ENCODE results near the gene KCNK4.

The KCNK4 gene

DNA sequence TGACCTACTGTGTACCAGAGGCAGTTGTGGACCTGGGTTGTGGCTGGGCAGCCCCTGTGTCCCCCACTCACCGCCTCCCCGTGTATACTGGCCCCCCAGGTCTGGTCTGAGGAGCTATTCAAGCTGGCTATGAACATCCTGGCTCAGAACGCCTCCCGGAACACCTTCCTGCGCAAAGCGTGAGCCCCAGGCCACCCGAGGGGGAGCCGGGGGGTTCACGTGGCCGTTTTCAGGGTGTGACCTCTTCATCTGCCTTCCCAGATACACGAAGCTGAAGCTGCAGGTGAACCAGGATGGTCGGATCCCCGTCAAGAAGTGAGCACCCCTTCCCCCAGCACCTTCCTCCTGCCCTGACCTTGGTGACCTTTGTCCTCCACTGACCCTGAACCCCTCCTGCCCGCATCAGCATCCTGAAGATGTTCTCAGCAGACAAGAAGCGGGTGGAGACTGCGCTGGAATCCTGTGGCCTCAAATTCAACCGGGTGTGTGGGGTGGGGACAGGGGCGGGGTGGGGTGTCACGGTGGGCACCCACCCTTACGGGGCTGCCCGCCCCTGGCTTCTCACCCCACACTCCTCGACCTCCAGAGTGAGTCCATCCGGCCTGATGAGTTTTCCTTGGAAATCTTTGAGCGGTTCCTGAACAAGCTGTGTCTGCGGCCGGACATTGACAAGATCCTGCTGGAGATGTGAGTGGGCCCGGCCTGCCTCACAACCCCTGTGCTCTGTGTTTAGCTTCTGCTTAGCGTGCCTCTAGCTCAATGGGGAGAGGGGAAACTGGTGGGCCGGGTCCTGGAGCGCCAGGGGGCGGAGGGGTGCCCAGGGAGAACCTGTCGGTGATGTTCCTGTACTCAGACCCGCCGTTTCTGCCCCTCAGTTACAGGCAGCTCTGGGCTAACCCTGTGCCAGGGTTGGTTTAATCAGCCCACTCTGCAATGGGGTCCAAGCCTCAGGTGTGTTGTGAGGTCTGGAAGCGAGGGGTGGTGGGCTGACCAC is 35.7 kb upstream of the KCNK4 start:
- no peaks in the 10 kb centered on the region for H3K9me3 ChIP-seq
- TF ChIP-seq, protein P1, sequence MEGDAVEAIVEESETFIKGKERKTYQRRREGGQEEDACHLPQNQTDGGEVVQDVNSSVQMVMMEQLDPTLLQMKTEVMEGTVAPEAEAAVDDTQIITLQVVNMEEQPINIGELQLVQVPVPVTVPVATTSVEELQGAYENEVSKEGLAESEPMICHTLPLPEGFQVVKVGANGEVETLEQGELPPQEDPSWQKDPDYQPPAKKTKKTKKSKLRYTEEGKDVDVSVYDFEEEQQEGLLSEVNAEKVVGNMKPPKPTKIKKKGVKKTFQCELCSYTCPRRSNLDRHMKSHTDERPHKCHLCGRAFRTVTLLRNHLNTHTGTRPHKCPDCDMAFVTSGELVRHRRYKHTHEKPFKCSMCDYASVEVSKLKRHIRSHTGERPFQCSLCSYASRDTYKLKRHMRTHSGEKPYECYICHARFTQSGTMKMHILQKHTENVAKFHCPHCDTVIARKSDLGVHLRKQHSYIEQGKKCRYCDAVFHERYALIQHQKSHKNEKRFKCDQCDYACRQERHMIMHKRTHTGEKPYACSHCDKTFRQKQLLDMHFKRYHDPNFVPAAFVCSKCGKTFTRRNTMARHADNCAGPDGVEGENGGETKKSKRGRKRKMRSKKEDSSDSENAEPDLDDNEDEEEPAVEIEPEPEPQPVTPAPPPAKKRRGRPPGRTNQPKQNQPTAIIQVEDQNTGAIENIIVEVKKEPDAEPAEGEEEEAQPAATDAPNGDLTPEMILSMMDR (IDR thresholded peaks at IDR 0.05) = no peak
- peaks cover 5% of the 10 kb centered on the region for H3K27me3 ChIP-seq
- no peak overlapping the region for H3K27ac ChIP-seq
- no peak overlapping the region for H3K4me3 ChIP-seq (ENCODE audit: low read depth in 1 of 2, low read length in 1 of 2)
- H3K36me3 ChIP-seq = peaks cover 37% of the 10 kb centered on the region
- H3K4me1 ChIP-seq (ENCODE audit: control insufficient read depth in 1 of 2, insufficient read depth in 1 of 2, low read depth in 1 of 2, low read length in 1 of 2) = peaks cover 21 to 25% of the 10 kb centered on the region in 2 experiments

DNA sequence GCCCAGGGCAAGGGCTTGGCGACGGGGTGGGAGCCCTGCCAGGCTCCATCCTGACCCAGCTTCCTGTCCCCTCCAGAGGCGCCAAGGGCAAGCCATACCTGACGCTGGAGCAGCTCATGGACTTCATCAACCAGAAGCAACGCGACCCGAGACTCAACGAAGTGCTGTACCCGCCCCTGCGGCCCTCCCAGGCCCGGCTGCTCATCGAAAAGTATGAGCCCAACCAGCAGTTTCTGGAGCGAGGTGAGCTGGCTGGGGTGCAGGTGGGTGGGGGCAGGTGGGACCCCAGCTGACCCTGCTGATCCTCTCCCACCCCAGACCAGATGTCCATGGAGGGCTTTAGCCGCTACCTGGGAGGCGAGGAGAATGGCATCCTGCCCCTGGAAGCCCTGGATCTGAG is 34.8 kb upstream of the KCNK4 start:
- Histone ChIP-seq H3K9me3 (no peaks in the 10 kb centered on the region), H3K36me3 (peaks cover 37% of the 10 kb centered on the region), H3K27ac (no peak overlapping the region), H3K4me1 (ENCODE audit: control insufficient read depth in 1 of 2, insufficient read depth in 1 of 2, low read depth in 1 of 2, low read length in 1 of 2) (peaks cover 14 to 17% of the 10 kb centered on the region in 2 experiments), H3K4me3 (ENCODE audit: low read depth in 1 of 2, low read length in 1 of 2) (no peak overlapping the region), H3K27me3 (no peaks in the 10 kb centered on the region)
- TF ChIP-seq, protein P1 (IDR thresholded peaks at IDR 0.05) = no peak

DNA sequence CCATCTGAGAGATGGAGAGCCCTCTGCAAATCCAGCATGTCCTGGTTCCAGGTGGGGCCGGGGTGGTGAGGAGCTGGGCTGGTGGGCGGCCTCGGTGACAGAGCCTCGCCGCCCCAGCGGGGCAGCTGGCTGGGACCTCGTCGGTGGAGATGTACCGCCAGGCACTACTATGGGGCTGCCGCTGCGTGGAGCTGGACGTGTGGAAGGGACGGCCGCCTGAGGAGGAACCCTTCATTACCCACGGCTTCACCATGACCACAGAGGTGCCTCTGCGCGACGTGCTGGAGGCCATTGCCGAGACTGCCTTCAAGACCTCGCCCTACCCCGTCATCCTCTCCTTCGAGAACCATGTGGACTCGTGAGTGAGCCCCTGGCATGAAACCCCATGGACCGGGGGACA is 32.7 kb upstream of the KCNK4 start:
- TF ChIP-seq, protein P1 (IDR thresholded peaks at IDR 0.05) = no peak
- peaks cover 57% of the 10 kb centered on the region for H3K36me3 ChIP-seq

DNA sequence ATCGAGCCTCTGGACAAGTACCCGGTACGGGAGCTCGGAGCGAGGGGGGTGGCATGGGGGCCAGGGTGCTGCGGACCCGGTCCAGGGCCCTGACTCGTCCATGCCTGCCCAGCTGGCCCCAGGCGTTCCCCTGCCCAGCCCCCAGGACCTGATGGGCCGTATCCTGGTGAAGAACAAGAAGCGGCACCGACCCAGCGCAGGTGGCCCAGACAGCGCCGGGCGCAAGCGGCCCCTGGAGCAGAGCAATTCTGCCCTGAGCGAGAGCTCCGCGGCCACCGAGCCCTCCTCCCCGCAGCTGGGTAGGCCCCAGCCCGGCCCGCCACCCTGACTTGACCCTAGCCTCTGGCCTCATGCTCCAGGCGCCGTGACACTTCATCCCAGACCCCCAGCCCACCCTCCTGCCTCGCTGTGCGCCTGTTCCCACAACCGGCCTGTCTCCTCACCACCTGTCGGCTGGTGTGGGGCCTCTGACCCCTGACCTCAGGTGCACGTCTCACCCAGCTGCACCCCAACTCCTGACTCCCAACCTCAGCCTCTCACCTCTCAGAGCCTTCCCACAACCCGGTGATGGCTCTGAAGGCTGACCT is 32.1 kb upstream of the KCNK4 start:
- no peak overlapping the region for H3K4me3 ChIP-seq (ENCODE audit: low read depth in 1 of 2, low read length in 1 of 2)
- H3K36me3 ChIP-seq = peaks cover 64% of the 10 kb centered on the region
- no peaks in the 10 kb centered on the region for H3K27me3 ChIP-seq
- H3K4me1 ChIP-seq (ENCODE audit: control insufficient read depth in 1 of 2, insufficient read depth in 1 of 2, low read depth in 1 of 2, low read length in 1 of 2) = no peaks in the 10 kb centered on the region
- H3K27ac ChIP-seq = no peak overlapping the region
- H3K9me3 ChIP-seq = no peaks in the 10 kb centered on the region
- TF ChIP-seq, protein P1 (IDR thresholded peaks at IDR 0.05) = no peak

More for the DNA sequence above, 32.7 kb upstream of the KCNK4 start:
- no peak overlapping the region for H3K4me3 ChIP-seq (ENCODE audit: low read depth in 1 of 2, low read length in 1 of 2)
- no peak overlapping the region for H3K27ac ChIP-seq
- H3K4me1 ChIP-seq (ENCODE audit: control insufficient read depth in 1 of 2, insufficient read depth in 1 of 2, low read depth in 1 of 2, low read length in 1 of 2) = no peaks in the 10 kb centered on the region
- H3K27me3 ChIP-seq = no peaks in the 10 kb centered on the region
- no peaks in the 10 kb centered on the region for H3K9me3 ChIP-seq

DNA sequence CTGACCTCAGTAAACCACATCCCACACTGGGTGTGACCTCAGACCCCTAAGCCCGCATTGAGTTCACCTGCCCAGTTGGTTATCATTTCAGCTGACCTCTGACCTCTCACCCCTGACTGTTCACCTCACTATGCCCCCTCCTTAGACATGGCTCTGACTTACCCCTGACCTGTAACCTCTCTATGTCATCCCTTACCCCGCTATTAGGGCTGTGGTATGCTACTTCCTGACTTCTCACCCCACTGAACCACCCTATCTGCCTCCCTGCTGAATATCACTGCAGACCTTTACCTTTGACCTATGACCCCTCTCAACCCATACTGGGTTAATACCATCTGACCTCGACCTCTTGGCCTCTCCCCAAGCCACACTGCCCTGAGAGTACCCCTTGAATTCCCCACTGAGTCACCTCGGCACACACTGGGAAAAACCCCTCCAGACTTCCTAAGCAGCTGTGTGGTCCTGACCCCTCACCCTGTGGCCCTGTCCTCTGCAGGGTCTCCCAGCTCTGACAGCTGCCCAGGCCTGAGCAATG is 31.5 kb upstream of the KCNK4 start:
- Histone ChIP-seq H3K36me3 (peaks cover 67% of the 10 kb centered on the region), H3K9me3 (no peaks in the 10 kb centered on the region), H3K4me1 (ENCODE audit: control insufficient read depth in 1 of 2, insufficient read depth in 1 of 2, low read depth in 1 of 2, low read length in 1 of 2) (no peaks in the 10 kb centered on the region), H3K27me3 (no peaks in the 10 kb centered on the region), H3K4me3 (ENCODE audit: low read depth in 1 of 2, low read length in 1 of 2) (no peak overlapping the region), H3K27ac (no peak overlapping the region)
- TF ChIP-seq, protein P1 (IDR thresholded peaks at IDR 0.05) = no peak
